Raji (cell line): ENCODE data around the gene TRIO.

ENCODE experiments used
- POLR2A ChIP-seq: IDR thresholded peaks from 2 replicates; pipeline ENCODE4 v1.6.1; 2011; ENCODE audit warnings: low read depth, low read length, control low read depth; ENCODE audit not compliant: insufficient read depth

TRIO gene

DNA sequence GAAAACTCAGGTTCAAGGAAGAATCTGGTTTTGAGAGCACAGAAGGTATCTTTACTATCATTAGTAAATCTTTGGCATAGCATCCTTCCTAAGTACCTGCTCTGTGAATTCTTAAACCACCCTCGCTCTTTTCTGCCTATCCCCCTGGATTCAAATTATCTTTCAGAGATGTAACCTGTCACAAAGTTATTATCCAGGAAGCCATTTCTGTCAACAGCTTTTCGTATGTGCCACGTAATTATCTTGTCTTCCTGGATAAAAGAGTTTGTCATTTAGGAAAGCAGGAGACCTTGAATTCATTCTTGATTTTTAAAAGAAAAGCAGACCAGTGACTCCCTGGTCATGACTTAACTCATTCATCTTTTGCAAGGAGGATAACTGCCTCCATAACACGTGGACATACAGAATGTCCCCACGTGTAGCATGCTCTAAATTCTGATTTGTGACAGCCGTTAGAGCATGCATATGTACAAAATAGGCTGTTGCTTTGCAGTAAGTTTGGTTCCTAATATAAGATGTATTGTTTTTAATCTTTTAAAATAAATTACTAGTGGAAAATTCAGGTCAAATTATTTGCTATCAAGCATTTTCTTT lies 189.0 kb downstream of the TRIO start:
- no peak for TF ChIP-seq POLR2A

GRCh38 chr5:14332746-14333145 lies 189.6 kb downstream of the TRIO start:
- no peak for TF ChIP-seq POLR2A

GRCh38 chr5:14337593-14337992 lies 194.5 kb downstream of the TRIO start:
- no peak for TF ChIP-seq POLR2A

GRCh38 chr5:14339468-14339867 lies 196.3 kb downstream of the TRIO start:
- no peak for TF ChIP-seq POLR2A

- TF ChIP-seq POLR2A, result no peak
Observed at GRCh38 chr5:14341571-14342230, 198.6 kb downstream of the TRIO start.

- TF ChIP-seq POLR2A, result no peak
Observed at GRCh38 chr5:14342306-14342705, 199.2 kb downstream of the TRIO start.

GRCh38 chr5:14343376-14343775 lies 200.2 kb downstream of the TRIO start:
- TF ChIP-seq POLR2A, result no peak

- no peak for TF ChIP-seq POLR2A
Observed at GRCh38 chr5:14347522-14347921, 204.4 kb downstream of the TRIO start.

DNA sequence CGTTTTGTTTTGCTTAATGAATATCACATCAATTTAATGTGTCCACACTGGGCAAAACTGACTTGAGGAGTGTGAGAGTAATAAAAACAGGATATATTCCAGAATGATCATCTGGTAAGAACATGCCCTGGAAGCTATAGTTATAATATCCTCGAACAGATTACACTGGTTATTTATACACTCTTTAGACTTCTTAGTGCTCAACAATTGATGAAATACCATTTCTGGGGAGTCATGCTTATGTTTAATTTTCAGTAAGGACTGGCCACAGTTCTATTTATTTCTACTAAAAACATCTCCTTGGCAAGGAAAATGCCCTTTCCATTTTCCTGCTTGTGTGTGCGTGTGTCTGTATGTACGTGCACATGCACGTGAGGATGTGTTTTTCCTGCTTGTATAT lies 205.0 kb downstream of the TRIO start:
- TF ChIP-seq POLR2A, result no peak

GRCh38 chr5:14349029-14349428 lies 205.9 kb downstream of the TRIO start:
- no peak for TF ChIP-seq POLR2A

DNA sequence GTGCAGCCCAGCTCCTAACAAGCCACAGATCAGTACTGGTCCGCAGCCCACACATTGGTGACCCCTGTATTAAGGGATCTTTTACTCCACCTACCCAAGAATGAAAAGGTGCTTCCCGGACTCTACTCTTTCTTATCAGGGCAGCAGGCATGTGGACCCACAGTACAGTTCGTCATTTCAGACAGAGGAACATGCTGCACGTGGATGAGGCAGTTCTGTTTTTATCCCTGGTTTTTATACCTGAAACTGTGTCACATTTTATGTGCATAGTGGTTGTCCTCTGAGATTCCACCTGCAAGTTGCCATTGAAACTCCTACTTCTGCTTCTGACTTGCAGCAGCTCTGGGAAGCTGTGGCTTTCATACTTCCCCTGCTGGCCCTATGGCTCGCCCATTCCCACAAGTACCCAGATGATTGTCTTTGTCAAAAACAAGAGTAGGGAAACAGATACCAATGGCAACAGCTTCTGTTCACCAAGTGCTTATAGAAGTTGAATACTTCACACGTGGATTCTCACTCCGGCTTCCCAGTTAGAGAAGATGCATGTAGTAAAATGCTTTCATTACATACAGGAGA lies 208.0 kb downstream of the TRIO start:
- TF ChIP-seq POLR2A, result no peak

DNA sequence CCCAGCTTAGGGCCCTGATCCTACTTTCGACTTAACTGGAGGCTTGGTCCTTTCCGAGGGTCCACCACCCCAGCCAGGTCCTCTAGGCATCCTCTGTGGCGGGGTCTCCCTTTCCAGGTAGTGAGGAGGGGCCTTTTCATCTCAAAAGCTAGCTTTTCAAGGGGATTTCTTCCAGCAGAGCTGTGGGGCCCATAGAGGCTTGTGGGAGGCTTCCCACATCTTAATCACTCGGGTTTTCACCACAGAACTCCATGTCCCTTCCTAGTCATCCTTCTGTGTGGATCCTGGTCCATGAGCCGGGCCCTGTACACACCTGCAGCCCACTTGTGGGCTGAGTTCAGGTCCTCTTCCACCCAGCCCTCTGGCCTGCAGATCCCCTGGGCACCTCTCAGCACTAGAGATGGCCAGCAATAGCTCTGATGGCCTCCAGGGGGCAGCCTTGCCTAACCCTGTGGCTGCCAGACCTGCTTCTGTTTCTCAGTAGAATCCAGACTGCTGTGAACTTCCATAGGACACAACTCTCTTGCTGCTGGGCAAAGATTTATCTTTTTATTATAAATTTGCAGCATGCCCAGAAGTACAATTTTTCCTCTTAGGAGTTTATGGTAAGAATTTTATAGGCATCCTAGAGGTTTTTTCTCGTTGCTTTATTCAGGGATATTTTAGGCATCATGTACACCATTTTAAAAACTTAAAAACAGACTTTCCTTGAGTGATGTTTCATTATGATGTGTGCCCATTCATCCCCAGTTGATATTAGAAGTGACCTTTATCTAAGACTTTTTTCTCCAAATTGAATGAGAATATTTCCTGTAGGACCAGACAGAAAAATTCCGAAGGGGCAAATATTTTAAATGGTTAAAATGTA lies 208.9 kb downstream of the TRIO start:
- no peak for TF ChIP-seq POLR2A

DNA sequence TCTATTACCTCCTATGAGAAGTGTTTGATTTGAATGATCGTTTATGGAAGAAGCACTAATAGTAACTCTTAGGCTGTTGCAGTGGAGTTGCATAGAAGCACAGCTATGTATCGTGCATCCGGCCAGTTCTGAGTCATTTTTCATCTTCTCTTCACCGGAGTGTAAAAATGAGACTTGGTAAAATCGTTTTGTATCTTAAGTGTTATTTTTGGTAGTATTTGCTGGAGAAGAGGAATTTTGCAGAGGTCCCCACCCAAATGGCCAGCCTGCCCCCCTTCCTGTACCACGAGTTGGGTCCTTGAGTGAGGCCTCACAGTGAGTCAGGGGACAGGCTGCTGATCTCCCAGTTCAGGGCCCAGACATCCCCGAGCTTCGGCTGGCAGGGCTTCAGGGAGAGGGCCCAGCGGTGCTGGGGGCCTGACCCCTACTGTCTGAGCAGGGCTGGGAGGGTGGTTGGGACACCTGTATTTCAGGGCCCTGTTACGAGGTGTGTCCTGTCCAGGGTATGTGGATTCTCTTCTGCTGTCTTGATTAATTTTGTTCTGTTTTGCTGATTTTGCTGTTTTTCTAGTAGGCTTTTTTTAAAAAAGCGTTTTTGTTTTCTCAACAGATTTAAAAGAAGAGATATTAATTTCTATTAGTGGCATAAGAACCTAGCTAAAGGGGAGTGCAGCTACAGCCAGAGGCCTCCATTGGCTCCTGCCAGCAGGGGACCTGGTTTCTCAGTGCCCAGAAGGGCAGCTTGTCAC lies 210.8 kb downstream of the TRIO start:
- no peak for TF ChIP-seq POLR2A

- no peak for TF ChIP-seq POLR2A
Observed at GRCh38 chr5:14355391-14355790, 212.2 kb downstream of the TRIO start.

DNA sequence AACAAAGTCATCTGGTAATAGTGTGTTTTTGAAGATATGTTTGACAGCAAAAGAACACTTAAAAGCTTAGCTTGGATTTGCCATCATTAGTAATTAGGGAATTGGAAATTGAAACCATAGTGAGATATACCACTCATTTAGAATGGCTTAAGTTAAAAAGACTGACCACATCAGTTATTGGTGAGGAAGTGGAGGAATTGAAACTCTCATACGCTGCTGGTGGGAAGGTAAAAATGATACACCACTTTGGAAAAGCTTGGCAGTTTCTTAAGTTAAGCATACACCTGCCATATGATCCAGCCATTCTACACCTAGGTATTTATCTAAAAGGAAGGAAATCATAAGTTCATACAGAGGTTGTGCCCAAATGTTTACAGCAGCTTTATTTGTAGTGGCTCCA lies 213.2 kb downstream of the TRIO start:
- no peak for TF ChIP-seq POLR2A
